Stimulated activated CD8-positive, alpha-beta memory T cell treated with anti-CD3 and anti-CD28 coated beads, Interleukin-7, amount 100 ng/mL, for 48 hours (primary cell): ENCODE results near the gene ZNF610.
"Not testable (repeated sequence)": the region's sequence is repeated elsewhere in the genome, so short reads cannot be mapped to it uniquely, and the experiment has no call there.

Experiments used
- DNase-seq, 2 donors: peaks; one replicate each; pipeline ENCODE4 v3.0.0-alpha.2; 2020; ENCODE audit warnings: low read depth in 1 of 2; ENCODE audit errors: extremely low read depth in 1 of 2

ZNF610 gene

GRCh38 chr19:52336117-52336790 lies at the start of gene ZNF610:
TSS of gene ZNF610 (plus strand) at chr19:52336243. CDS start at chr19:52349173, 12,930 bp downstream.
- DNase-seq = peak; percentile 61 to 80

GRCh38 chr19:52286256-52286655 lies 49.8 kb upstream of the ZNF610 start:
- no peak for DNase-seq

GRCh38 chr19:52291781-52292180 lies 44.3 kb upstream of the ZNF610 start:
- no peak for DNase-seq

GRCh38 chr19:52292946-52293345 lies 43.1 kb upstream of the ZNF610 start:
- not testable (repeated sequence) for DNase-seq

GRCh38 chr19:52296400-52296772 lies 39.7 kb upstream of the ZNF610 start:
- no peak for DNase-seq

GRCh38 chr19:52296773-52297600 lies 39.1 kb upstream of the ZNF610 start, which contains the start of gene ZNF480:
TSS of gene ZNF480 (plus strand) at chr19:52297169. CDS start at chr19:52300413, 3,244 bp downstream.
- peak; percentile 41 to 43 for DNase-seq

- no peak for DNase-seq
Observed at GRCh38 chr19:52297601-52298364, 38.3 kb upstream of the ZNF610 start.

- DNase-seq = no peak
Observed at GRCh38 chr19:52307275-52307674, 28.8 kb upstream of the ZNF610 start.

- DNase-seq = no peak
Observed at GRCh38 chr19:52322429-52322828, 13.6 kb upstream of the ZNF610 start.

GRCh38 chr19:52331757-52332156 lies 4.3 kb upstream of the ZNF610 start:
- no peak for DNase-seq

GRCh38 chr19:52335768-52336116 lies 301 bp upstream of the ZNF610 start:
- DNase-seq = no peak

- no peak for DNase-seq
Observed at GRCh38 chr19:52336791-52337381, 843 bp downstream of the ZNF610 start.

- not testable (repeated sequence) for DNase-seq
Observed at GRCh38 chr19:52339022-52339421, 3.0 kb downstream of the ZNF610 start.

GRCh38 chr19:52343548-52343947 lies 7.5 kb downstream of the ZNF610 start:
- peak in 1 of 2 donors; percentile 28 for DNase-seq

- no peak for DNase-seq
Observed at GRCh38 chr19:52345162-52345561, 9.1 kb downstream of the ZNF610 start.

- no peak for DNase-seq
Observed at GRCh38 chr19:52351512-52351911, 15.5 kb downstream of the ZNF610 start.

GRCh38 chr19:52366414-52366824 lies 30.4 kb downstream of the ZNF610 start:
- no peak for DNase-seq

- peak; percentile 74 to 86 for DNase-seq
Observed at GRCh38 chr19:52369559-52370340, 33.7 kb downstream of the ZNF610 start, which contains the start of gene ZNF880. TSS of gene ZNF880 (plus strand) at chr19:52369923. CDS start at chr19:52369966, 43 bp downstream.

- DNase-seq = no peak
Observed at GRCh38 chr19:52370341-52370710, 34.3 kb downstream of the ZNF610 start.

- no peak for DNase-seq
Observed at GRCh38 chr19:52391135-52391534, 55.1 kb downstream of the ZNF610 start.
